Hair follicle dermal papilla cell (primary cell): ENCODE results near the gene PHTF1. TPM values are rescaled to one million over a fixed set of nuclear protein-coding genes. Genes with fewer than 3 reads are reported as not detected.

Experiments
- total RNA-seq: library from RNA; depleted of rRNA; stranded (reverse); fragments of >200 nt; gene quantifications from 2 replicates; pipeline ENCODE4 v1.2.3, GENCODE V29; 2012

The PHTF1 gene
- total RNA-seq, result 33.9 and 40.1 TPM in 2 replicates

DNA sequence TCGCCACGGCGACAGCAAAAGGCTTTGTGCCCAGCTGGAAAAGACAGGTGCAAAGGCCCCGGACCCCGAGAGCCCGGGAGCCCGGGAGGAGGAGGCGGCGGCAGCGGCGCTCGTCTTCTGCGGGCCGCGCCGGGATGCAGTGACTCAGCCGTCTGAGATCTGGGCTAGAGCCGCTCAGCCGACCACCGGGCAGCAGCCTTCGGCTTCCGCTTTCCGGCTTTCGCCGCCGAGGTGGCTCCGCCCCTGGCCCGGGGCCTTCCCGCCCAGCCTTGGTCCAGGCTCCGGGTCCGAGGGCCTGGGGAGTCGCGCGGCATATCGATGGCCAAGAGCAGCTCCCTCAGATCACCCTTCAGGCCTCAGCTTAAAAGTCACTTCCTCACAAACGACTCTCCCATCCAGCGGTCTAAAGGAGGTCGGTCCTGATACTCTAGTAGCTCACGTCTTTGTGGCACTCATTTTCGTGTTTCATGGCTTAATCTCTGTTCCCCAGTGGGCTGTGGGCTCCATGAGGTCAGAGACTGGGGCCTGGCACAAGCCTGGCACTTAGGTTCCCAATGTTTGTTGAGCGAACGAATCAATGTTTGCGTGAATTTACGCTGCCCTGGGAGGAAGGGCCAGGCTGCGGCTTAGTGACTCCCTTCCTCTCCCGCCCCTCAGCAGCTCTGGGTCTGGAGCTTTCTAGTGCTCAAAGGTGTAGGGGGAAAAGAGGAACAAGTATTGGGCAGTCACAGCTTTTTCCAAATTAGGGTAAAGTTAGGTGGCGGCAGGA, at the start of gene PHTF1:
Gene PHTF1 (minus strand): TSS at position 154 of the 769 bp plus-strand sequence. CDS start 783 bp downstream, outside the sequence.

Other genes starting within 250 kb of the PHTF1 start
- gene RSBN1, start 53.0 kb upstream of the PHTF1 start, total RNA-seq, result 9.5 and 12.5 TPM in 2 replicates
- 1.3 and 1.7 TPM in 2 replicates for gene PTPN22, start 112.2 kb upstream of the PHTF1 start, total RNA-seq
- gene BCL2L15, start 128.1 kb upstream of the PHTF1 start, total RNA-seq, result 0.12 and 0.16 TPM in 2 replicates
- 14.0 and 17.0 TPM in 2 replicates for gene AP4B1, start 145.3 kb upstream of the PHTF1 start, total RNA-seq
- gene DCLRE1B, start 145.8 kb upstream of the PHTF1 start, total RNA-seq, result 4.4 and 4.9 TPM in 2 replicates
- gene HIPK1, start 169.8 kb upstream of the PHTF1 start, total RNA-seq, result 33.2 and 36.5 TPM in 2 replicates
- gene OLFML3, start 220.0 kb upstream of the PHTF1 start, total RNA-seq, result 264 TPM in 2 replicates